ENCODE data around the gene SMG6.
"Not testable (repeated sequence)": the region's sequence is repeated elsewhere in the genome, so short reads cannot be mapped to it uniquely, and the experiment has no call there.

SMG6 gene

DNA sequence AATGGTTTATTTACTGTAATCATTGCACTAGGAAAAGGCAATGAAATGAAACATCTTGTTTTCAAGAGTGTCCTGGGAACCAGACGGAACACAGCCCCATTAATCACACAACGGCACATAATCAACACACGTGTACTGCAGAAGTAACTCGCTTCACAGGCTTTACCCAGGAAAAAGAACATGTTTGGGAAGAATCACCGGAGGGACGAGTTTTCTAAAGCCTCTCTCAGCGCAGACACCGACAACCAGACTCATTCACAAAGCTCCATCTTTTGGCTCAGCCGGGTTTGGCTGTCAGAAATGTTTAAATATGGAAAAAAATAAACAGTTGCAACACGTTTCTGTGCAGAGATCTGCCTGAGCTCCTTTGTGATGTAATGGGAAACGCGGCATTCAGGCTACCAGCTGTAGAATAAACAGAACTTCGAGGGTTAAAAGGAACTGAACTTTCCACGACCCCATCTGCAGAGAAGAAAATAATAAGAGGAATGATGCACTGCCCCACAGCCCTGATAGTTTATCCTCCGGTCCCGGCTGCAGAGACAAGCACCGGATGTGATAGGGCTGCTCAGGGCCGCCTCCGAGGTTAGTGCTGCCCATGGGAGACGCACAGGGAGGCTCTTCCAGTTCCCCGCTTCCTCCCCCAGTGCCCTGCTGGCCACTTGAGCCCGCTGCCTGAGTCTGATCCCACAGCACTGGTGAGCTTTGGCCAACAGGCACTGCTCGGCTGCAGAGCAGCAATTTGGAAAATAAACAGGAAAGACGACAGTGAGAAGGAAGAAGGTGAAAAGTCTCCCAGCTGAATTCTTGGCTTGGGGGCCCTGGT, 128.9 kb downstream of the SMG6 start:
- peak; percentile 30 for DNase-seq

DNA sequence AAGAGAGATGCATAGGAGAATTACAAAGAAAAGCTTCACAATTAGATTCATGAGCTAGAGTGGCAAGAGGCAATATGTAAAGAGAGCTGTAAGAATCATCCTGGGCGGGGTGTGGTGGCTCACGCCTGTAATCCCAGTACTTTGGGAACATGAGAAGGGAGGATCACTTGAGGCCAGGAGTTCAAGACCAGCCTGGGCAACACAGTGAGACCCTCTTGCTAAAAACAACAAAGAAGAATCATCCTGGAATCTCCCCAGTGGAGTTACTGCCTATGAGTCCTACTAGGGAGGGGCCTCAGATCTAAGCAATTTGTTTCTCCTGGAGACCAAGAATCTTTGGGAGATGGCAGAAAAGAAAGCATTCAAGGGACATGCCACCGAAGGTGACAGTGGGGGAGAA, 129.6 kb downstream of the SMG6 start:
- DNase-seq = no peak

GRCh38 chr17:2172999-2173398, 130.6 kb downstream of the SMG6 start:
- DNase-seq = no peak

DNA sequence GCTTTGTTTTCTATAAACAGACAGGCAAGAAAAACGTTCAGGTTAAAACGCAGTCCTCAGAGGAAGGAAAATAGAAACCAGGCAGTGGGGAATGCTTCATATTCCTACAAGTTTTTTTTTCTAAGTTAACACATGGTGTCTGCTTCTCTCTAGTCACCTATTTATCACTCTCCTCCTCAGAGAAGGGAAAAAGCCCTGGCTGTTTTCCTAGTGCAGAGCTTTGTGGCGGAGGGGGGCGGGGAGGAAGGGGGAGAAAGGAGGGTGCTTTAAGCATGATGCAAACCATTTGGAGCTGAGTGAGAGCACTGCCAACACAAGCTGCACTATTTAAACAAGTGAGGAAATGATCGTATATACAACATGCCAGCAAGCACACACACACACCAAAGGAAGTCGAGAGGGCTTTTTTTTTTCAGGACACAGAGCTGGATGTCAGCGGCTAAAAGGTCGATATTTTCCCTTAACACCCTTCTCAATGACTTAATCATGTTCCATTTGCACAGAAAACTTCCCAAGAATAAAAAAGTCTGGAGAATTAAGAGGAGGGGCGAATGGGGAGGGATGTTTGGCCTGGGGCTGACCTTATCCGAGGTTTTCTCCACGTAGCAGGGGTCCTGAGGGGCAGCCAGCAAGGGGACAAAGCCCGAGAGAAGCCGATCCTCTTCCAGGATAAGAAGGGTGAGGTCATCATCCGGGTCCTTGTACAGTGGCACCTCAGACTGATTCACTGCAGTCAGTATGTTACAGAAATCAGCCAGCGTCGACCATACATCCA, 131.3 kb downstream of the SMG6 start:
- DNase-seq = peak; percentile 43

GRCh38 chr17:2171702-2172076, 131.9 kb downstream of the SMG6 start:
- DNase-seq = no peak

GRCh38 chr17:2170023-2170422, 133.6 kb downstream of the SMG6 start:
- DNase-seq = no peak

- DNase-seq = not testable (repeated sequence)
These were observed 137.9 kb downstream of the SMG6 start for GRCh38 chr17:2165723-2166122.

DNA sequence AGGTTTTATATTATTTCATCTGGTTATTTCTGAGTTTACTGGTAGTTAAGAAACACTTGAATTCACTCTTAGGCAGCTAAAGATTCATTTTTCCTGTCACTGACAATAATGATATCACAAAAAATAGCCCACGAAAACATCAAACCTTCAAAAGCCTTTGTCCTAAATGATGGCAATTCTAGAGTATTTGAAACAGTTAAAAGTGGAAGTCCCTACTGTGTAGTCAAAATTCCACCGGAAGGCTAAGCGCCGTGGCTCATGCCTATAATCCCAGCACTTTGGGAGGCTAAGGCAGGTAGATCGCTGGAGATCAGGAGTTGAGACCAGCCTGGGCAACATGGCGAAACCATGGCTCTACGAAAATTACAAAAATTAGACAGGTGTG, 145.2 kb downstream of the SMG6 start:
- no peak for DNase-seq

- no peak for DNase-seq
These were observed 145.8 kb downstream of the SMG6 start for GRCh38 chr17:2157675-2158395.

- DNase-seq = no peak
These were observed 146.5 kb downstream of the SMG6 start for GRCh38 chr17:2157081-2157480.

DNA sequence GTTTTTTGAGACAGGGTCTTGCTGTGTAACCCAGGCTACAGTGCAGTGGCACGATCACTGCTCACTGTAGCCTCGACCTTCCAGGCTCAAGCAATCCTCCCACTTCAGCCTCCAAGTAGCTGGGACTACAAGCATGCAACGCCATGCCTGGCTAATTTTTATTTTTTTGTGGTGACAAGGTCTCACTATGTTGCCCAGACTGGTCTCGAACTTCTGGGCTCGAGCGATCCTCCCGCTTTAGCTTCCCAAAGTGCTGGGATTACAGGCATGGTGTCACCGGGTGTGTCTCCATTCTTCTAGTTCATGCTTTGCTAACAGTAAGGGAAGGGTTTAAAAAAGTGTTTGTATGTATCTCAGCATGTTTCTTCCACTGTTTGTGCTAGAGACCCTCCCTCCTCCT, 146.9 kb downstream of the SMG6 start:
- no peak for DNase-seq

GRCh38 chr17:2155573-2155972, 148.0 kb downstream of the SMG6 start:
- no peak for DNase-seq

GRCh38 chr17:2151358-2152033, 152.1 kb downstream of the SMG6 start:
- no peak for DNase-seq

DNA sequence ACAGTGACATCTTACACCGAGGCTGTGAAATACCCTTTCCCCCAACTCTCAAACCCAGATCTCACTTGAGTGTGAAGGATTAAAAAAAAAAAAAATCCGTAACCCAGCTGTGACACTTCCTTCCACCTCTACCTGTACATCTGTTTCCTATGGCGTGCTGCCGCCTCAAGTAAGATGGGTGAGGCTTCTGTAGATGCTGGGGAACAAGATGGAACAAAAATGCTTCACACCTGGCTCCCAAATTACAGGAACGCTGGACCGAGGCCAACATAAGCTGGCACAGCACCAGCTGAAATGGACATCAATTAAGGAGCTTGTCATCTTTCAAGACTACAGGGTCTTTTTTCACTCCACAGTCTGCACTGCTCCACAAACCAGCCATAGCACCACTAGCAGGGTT, 152.8 kb downstream of the SMG6 start:
- no peak for DNase-seq

GRCh38 chr17:2149934-2150333, 153.7 kb downstream of the SMG6 start:
- DNase-seq = no peak

GRCh38 chr17:2146132-2146871, 157.3 kb downstream of the SMG6 start:
- DNase-seq = no peak

DNA sequence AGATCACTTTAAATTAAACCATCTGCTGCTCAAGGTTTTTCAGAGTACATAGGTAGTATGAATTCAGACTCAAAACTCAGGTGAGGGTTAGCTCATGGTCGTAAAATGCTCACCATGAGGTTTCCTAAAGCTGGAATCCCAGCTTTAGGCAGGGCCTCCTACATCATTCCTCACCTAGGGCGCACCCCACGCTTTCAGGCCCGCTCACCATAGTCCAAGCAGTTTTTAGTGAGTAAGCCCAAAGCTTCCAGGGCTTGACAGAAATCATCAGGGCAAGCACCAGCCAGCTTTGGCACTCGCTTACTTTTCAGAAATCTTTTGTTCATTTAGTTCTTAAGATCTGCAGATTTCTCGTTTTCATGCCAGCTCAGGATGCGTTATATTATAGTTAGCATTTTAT, 158.9 kb downstream of the SMG6 start:
- DNase-seq = no peak

GRCh38 chr17:2143332-2143731, 160.3 kb downstream of the SMG6 start:
- DNase-seq = no peak

GRCh38 chr17:2142682-2143081, 160.9 kb downstream of the SMG6 start:
- not testable (repeated sequence) for DNase-seq

GRCh38 chr17:2140683-2141082, 162.9 kb downstream of the SMG6 start:
- no peak for DNase-seq

GRCh38 chr17:2138761-2139160, 164.8 kb downstream of the SMG6 start:
- DNase-seq = no peak

GRCh38 chr17:2138318-2138717, 165.3 kb downstream of the SMG6 start:
- no peak for DNase-seq

All from T1000 (cell line).